Activated naive CD8-positive, alpha-beta T cell (primary cell): ENCODE measurements around the gene SEC22B.
"Not testable (repeated sequence)": the region's sequence is repeated elsewhere in the genome, so short reads cannot be mapped to it uniquely, and the experiment has no call there.

Experiments
- H3K27ac Mint-ChIP-seq: one replicate; pipeline ENCODE4 v1.8.0; 2021; ENCODE audit warnings: mixed read lengths
- H3K27me3 Mint-ChIP-seq: one replicate; pipeline ENCODE4 v1.8.0; 2021; ENCODE audit warnings: mixed read lengths
- H3K36me3 Mint-ChIP-seq: one replicate; pipeline ENCODE4 v1.8.0; 2021; ENCODE audit warnings: mixed read lengths
- H3K4me1 Mint-ChIP-seq: one replicate; pipeline ENCODE4 v1.8.0; 2021; ENCODE audit warnings: low read depth, mixed read lengths
- H3K4me3 Mint-ChIP-seq: one replicate; pipeline ENCODE4 v1.8.0; 2021; ENCODE audit warnings: mild to moderate bottlenecking, mixed read lengths
- H3K9me3 Mint-ChIP-seq: one replicate; pipeline ENCODE4 v1.8.0; 2021; ENCODE audit warnings: low read depth, mixed read lengths

Gene SEC22B

GRCh38 chr1:120176092-120176855 lies at the start of gene SEC22B:
Gene SEC22B (minus strand): TSS chr1:120176520. CDS start chr1:120176381, 139 bp downstream.
- Mint-ChIP-seq H3K27me3 (no peaks in the 10 kb centered on the region), H3K4me1 (peaks cover 25% of the 10 kb centered on the region), H3K27ac (peak within 1 kb of the TSS; percentile 98), H3K4me3 (peak within 1 kb of the TSS; percentile 100), H3K9me3 (no peaks in the 10 kb centered on the region), H3K36me3 (peaks cover 3% of the 10 kb centered on the region)

- not testable (repeated sequence) for H3K27me3 Mint-ChIP-seq, H3K36me3 Mint-ChIP-seq, H3K4me3 Mint-ChIP-seq, H3K9me3 Mint-ChIP-seq, H3K4me1 Mint-ChIP-seq, H3K27ac Mint-ChIP-seq
Observed at GRCh38 chr1:120217933-120218332, 41.6 kb upstream of the SEC22B start.

- not testable (repeated sequence) for H3K4me1 Mint-ChIP-seq, H3K27ac Mint-ChIP-seq, H3K4me3 Mint-ChIP-seq, H3K9me3 Mint-ChIP-seq, H3K27me3 Mint-ChIP-seq, H3K36me3 Mint-ChIP-seq
Observed at GRCh38 chr1:120217175-120217929, 41.0 kb upstream of the SEC22B start.

- H3K9me3 Mint-ChIP-seq, H3K27ac Mint-ChIP-seq, H3K4me1 Mint-ChIP-seq, H3K36me3 Mint-ChIP-seq, H3K27me3 Mint-ChIP-seq, H3K4me3 Mint-ChIP-seq: not testable (repeated sequence)
Observed at GRCh38 chr1:120213606-120214005, 37.3 kb upstream of the SEC22B start.

- not testable (repeated sequence) for H3K4me3 Mint-ChIP-seq, H3K36me3 Mint-ChIP-seq, H3K9me3 Mint-ChIP-seq, H3K27me3 Mint-ChIP-seq, H3K27ac Mint-ChIP-seq, H3K4me1 Mint-ChIP-seq
Observed at GRCh38 chr1:120210754-120211153, 34.4 kb upstream of the SEC22B start.

- not testable (repeated sequence) for H3K27me3 Mint-ChIP-seq, H3K9me3 Mint-ChIP-seq
Observed at GRCh38 chr1:120196863-120197775, 20.8 kb upstream of the SEC22B start.

GRCh38 chr1:120188626-120189025 lies 12.3 kb upstream of the SEC22B start:
- not testable (repeated sequence) for H3K27ac Mint-ChIP-seq, H3K36me3 Mint-ChIP-seq, H3K9me3 Mint-ChIP-seq, H3K27me3 Mint-ChIP-seq, H3K4me3 Mint-ChIP-seq, H3K4me1 Mint-ChIP-seq

More at GRCh38 chr1:120196863-120197775, 20.8 kb upstream of the SEC22B start:
- H3K4me3 Mint-ChIP-seq = peak overlapping the region; percentile 80
- H3K4me1 Mint-ChIP-seq, H3K27ac Mint-ChIP-seq, H3K36me3 Mint-ChIP-seq: not testable (repeated sequence)

GRCh38 chr1:120182176-120182707 lies 5.9 kb upstream of the SEC22B start:
- not testable (repeated sequence) for H3K27ac Mint-ChIP-seq, H3K4me3 Mint-ChIP-seq, H3K9me3 Mint-ChIP-seq, H3K27me3 Mint-ChIP-seq, H3K36me3 Mint-ChIP-seq
- peaks cover 12% of the 10 kb centered on the region for H3K4me1 Mint-ChIP-seq

- not testable (repeated sequence) for H3K36me3 Mint-ChIP-seq, H3K27me3 Mint-ChIP-seq, H3K9me3 Mint-ChIP-seq
- Mint-ChIP-seq H3K4me3 (peak overlapping the region; percentile 8), H3K27ac (peak overlapping the region; percentile 16), H3K4me1 (peaks cover 23% of the 10 kb centered on the region)
Observed at GRCh38 chr1:120179811-120180690, 3.7 kb upstream of the SEC22B start.

- Mint-ChIP-seq H3K9me3 (no peaks in the 10 kb centered on the region), H3K27ac (peak overlapping the region; percentile 17), H3K36me3 (peaks cover 3% of the 10 kb centered on the region), H3K4me3 (peak overlapping the region; percentile 18), H3K27me3 (no peaks in the 10 kb centered on the region), H3K4me1 (peaks cover 23% of the 10 kb centered on the region)
Observed at GRCh38 chr1:120178799-120179756, 2.8 kb upstream of the SEC22B start.

- H3K4me3 Mint-ChIP-seq, H3K27me3 Mint-ChIP-seq, H3K9me3 Mint-ChIP-seq, H3K36me3 Mint-ChIP-seq, H3K27ac Mint-ChIP-seq: not testable (repeated sequence)
- H3K4me1 Mint-ChIP-seq = peaks cover 23% of the 10 kb centered on the region
Observed at GRCh38 chr1:120178058-120178457, 1.7 kb upstream of the SEC22B start.

GRCh38 chr1:120175688-120176087 lies 632 bp downstream of the SEC22B start:
- peak overlapping the region; percentile 100 for H3K4me3 Mint-ChIP-seq
- not testable (repeated sequence) for H3K9me3 Mint-ChIP-seq
- H3K4me1 Mint-ChIP-seq = peaks cover 23% of the 10 kb centered on the region

GRCh38 chr1:120164761-120165160 lies 11.6 kb downstream of the SEC22B start:
- H3K4me3 Mint-ChIP-seq, H3K36me3 Mint-ChIP-seq, H3K27me3 Mint-ChIP-seq, H3K4me1 Mint-ChIP-seq, H3K9me3 Mint-ChIP-seq, H3K27ac Mint-ChIP-seq: not testable (repeated sequence)

More at GRCh38 chr1:120175688-120176087, 632 bp downstream of the SEC22B start:
- not testable (repeated sequence) for H3K27me3 Mint-ChIP-seq, H3K36me3 Mint-ChIP-seq
- peak overlapping the region; percentile 98 for H3K27ac Mint-ChIP-seq
